Measurements from ENCODE around the gene ZBTB7C. TPM values are rescaled to one million over a fixed set of nuclear protein-coding genes. Genes with fewer than 3 reads are reported as not detected.

Gene ZBTB7C
- total and polyA plus RNA-seq, 2 of the 4 experiments (the other 2 are of a cell fraction) = not detected

- Histone ChIP-seq H2AFZ (replicated peaks; ENCODE audit: low read length, poor library complexity) (peak overlapping the region; percentile 95), H3K4me1 (ENCODE audit: control insufficient read depth, insufficient read depth, low read length) (no peaks in the 10 kb centered on the region; the same call in 1 of the 2 replicates), H4K20me1 (ENCODE audit: insufficient read depth, low read length) (no peaks in the 10 kb centered on the region), H3K79me1 (ENCODE audit: low read depth in 1 of 2, low read length in 2 of 2) (no peaks in the 10 kb centered on the region), H2BK120ac (ENCODE audit: low read depth, low read length) (no peak overlapping the region), H3K36me3 (ENCODE audit: control insufficient read depth, insufficient read depth, low read length) (no peaks in the 10 kb centered on the region), H3K4me3 (ENCODE audit: insufficient read depth, low read depth, low read length) (peak overlapping the region; percentile 49), H2BK15ac (ENCODE audit: low read depth, low read length) (no peak overlapping the region), H3K9me3 (ENCODE audit: control insufficient read depth, insufficient read depth, low read length) (no peaks in the 10 kb centered on the region; the same call in 1 of the 2 replicates), H2BK20ac (ENCODE audit: low read depth, low read length) (no peak overlapping the region), H3K4me2 (ENCODE audit: low read depth, low read length) (peak overlapping the region; percentile 97), H3K9me1 (ENCODE audit: insufficient read depth, low read length) (no peaks in the 10 kb centered on the region), H3K56ac (ENCODE audit: extremely low read depth, insufficient read depth, low read length) (no peak overlapping the region), H4K91ac (ENCODE audit: insufficient read depth, low read depth, low read length) (no peak overlapping the region), H3K27ac (ENCODE audit: insufficient read depth, low read length) (no peak overlapping the region), H3K9ac (ENCODE audit: low read depth, low read length) (no peak overlapping the region), H4K5ac (ENCODE audit: low read depth, low read length) (no peak overlapping the region), H3K14ac (replicated peaks; ENCODE audit: low read depth, low read length) (no peak overlapping the region), H3K23ac (ENCODE audit: low read depth, low read length) (no peak overlapping the region), H2AK9ac (replicated peaks; ENCODE audit: low read depth, low read length, poor library complexity) (peak overlapping the region; percentile 34), H2BK5ac (ENCODE audit: low read depth, low read length, poor library complexity, severe bottlenecking) (no peak overlapping the region), H3K18ac (ENCODE audit: low read depth, low read length) (no peak overlapping the region), H3K27me3 (ENCODE audit: control insufficient read depth, insufficient read depth, low read length) (peaks cover 41% of the 10 kb centered on the region), H3K4ac (ENCODE audit: low read depth, low read length) (no peak overlapping the region), H4K8ac (ENCODE audit: low read depth in 2 of 2, low read length in 2 of 2) (no peak overlapping the region), H2AK5ac (ENCODE audit: low read depth, low read length) (no peak overlapping the region)
- 1% methylated on average over 22 of the region's 77 CpGs; no CpG with 5 or more reads in 1 of the 2 experiments for WGBS, 2 experiments (ENCODE audit: extremely low coverage in 2 of 2, insufficient read length in 1 of 2)
- no peak for TF ChIP-seq RFX5 (IDR thresholded peaks at IDR 0.05; ENCODE audit: low read depth, low read length)
- no peak for TF ChIP-seq CHD1 (IDR thresholded peaks at IDR 0.05; ENCODE audit: low read depth, low read length)
- no peak for TF ChIP-seq POLR2A (IDR thresholded peaks at IDR 0.05; ENCODE audit: low read depth, low read length)
- TF ChIP-seq CEBPB (IDR thresholded peaks at IDR 0.05; ENCODE audit: low read depth, low read length) = no peak
- no peak; the same call in 1 of the 2 replicates for TF ChIP-seq MAZ (IDR thresholded peaks at IDR 0.05; ENCODE audit: borderline replicate concordance, low read depth, low read length)
- dilution Hi-C loops (cut with HindIII; ENCODE audit: low sequenced_read_pairs, unreplicated experiment) (no loop called here), intact Hi-C loops (cut with micrococcal nuclease) (no loop called here), in situ Hi-C loops (cut with MboI; ENCODE audit: low sequenced_read_pairs) (no loop called here)
- DNase-seq = peak; percentile 72
- ATAC-seq (ENCODE audit: low read depth) = peak; percentile 99
- ChIA-PET POLR2A (ENCODE audit: unreplicated experiment) (no interaction called here), CTCF (no interaction called here)
- no TSS peak for BruUV-seq (replicated peaks)
Observed at GRCh38 chr18:48410095-48410920, 1.1 kb upstream of the ZBTB7C start.
